Mesenteric fat pad (tissue), 1 donor: ENCODE data around the gene ESRRB. TPM values are rescaled to one million over a fixed set of nuclear protein-coding genes. Genes with fewer than 3 reads are reported as not detected.
A peak's percentile ranks its signal among the peaks of the same experiment; 100 is the strongest.

Source experiments
- DNase-seq: peaks from one replicate; pipeline ENCODE4 v3.0.0-alpha.2; 2020; ENCODE audit warnings: low spot score
- long read RNA-seq: library from polyadenylated mRNA; unstranded; transcript quantifications from one replicate; pipeline ENCODE4 v2.0.0, GENCODE V29; 2020
- total RNA-seq: library from RNA; stranded (reverse); fragmentation: NEBNext Ultra II Directional; extraction: Animal tissue kit (Norgen Biotek cat#: 25700); gene quantifications from one replicate; pipeline ENCODE4 v1.2.1, GENCODE V29; 2021
- donor health status: DM: yes; HTN: yes; CAD: no.

Gene ESRRB
- 0.22 TPM for total RNA-seq
- long read RNA-seq, partial matches to known transcripts, result 0 of 2 reads
- long read RNA-seq, other reads (novel, unspliced or antisense), result 2 of 2 reads

- DNase-seq, result no peak
Measured at GRCh38 chr14:76375947-76376404, at the start of gene ESRRB. TSS of gene ESRRB (plus strand) at chr14:76376137. CDS start at chr14:76376402, 265 bp downstream.

DNA sequence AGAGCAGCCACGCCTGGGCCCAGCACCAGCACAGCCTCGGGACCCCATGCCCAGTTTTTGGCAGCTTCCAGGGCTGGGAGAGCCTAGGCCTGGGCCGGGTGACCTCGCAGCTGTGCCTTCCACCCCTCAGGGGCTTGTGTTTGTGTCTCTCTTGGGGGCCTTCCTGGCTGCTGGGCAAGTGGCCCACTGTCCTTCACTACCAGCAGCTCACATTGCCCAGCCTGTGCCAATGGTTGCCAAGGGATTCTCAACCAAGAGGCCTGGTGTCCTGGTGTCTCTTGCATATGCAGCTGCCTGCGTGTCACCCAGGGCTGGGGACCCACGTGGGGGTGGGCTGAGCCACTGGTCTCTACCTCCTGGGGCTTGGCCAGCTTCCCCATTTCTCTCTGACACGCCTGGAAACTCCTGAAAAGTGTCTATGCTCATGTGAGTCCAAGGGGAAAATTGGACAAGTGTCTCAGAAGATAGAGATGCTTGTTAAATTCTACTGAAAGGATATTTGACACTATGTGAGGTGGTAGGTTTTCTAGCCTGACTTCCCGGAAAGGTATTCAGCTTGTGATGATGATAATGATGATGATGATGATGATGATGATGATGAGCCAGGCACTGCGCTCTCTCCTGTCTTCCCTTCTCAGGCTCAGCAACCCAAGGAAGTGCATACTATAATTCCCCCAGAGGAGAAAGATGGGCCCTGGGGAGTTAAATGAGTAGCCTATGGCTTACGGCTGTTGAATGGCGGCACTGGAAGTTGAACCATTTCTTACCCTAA is 48.8 kb upstream of the ESRRB start:
- DNase-seq, result peak; percentile 88

GRCh38 chr14:76328457-76329137 is 47.3 kb upstream of the ESRRB start:
- DNase-seq, result peak; percentile 75

GRCh38 chr14:76329154-76329928 is 46.6 kb upstream of the ESRRB start:
- no peak for DNase-seq

GRCh38 chr14:76329951-76330350 is 46.0 kb upstream of the ESRRB start:
- DNase-seq, result no peak

- DNase-seq, result peak; percentile 69
Measured at GRCh38 chr14:76330411-76331327, 45.3 kb upstream of the ESRRB start.

GRCh38 chr14:76331328-76332011 is 44.5 kb upstream of the ESRRB start:
- DNase-seq, result no peak

- no peak for DNase-seq
Measured at GRCh38 chr14:76333664-76334063, 42.3 kb upstream of the ESRRB start.

- no peak for DNase-seq
Measured at GRCh38 chr14:76334316-76334715, 41.6 kb upstream of the ESRRB start.

- no peak for DNase-seq
Measured at GRCh38 chr14:76336876-76337275, 39.1 kb upstream of the ESRRB start.

GRCh38 chr14:76337635-76338545 is 38.0 kb upstream of the ESRRB start:
- no peak for DNase-seq

DNA sequence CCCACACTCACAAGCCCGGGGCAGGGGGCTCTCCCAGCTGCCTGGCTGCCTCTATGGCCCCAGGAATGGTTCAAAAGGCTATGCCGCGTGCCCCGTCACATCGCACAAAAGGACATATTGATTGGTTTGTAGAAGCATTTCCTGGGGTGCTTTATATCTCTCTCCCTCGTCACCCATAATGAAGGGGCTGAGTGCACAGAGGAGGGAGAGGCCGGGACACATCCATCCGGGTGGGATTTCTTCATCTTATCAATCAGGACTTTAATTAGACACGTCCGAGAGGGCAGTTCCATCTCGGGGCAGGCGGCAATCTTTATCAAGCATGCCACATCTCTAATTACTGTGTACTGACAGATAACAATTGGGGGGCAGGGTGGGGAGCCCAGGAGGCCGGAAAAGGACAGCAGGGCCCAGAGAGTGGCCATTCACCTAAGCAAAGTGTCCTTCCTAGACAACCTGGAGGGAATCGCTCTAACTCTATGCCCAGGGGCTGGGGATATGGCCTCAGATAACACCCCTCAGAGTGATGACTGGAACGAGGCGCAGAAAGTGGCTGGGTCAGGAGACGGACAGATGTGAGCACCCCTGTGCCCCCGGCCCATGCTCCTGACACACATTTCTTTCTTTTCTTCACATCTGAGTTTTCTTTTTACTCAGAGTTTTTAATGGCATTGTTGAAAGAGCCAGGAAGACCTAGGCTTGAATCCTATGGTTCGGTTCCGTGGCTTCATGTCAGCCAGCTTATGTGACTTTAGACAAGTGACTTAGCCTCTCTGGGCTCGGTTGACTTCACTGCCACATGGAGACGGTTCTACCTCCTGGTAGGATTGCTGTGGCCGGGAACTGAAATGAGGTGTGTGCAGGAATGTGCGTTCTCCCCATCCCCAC is 36.0 kb upstream of the ESRRB start:
- DNase-seq, result no peak

GRCh38 chr14:76343386-76343785 is 32.6 kb upstream of the ESRRB start:
- DNase-seq, result no peak

- no peak for DNase-seq
Measured at GRCh38 chr14:76346391-76347160, 29.4 kb upstream of the ESRRB start.

GRCh38 chr14:76348898-76349297 is 27.0 kb upstream of the ESRRB start:
- DNase-seq, result no peak

- DNase-seq, result no peak
Measured at GRCh38 chr14:76349993-76350392, 25.9 kb upstream of the ESRRB start.

- DNase-seq, result no peak
Measured at GRCh38 chr14:76350671-76351070, 25.3 kb upstream of the ESRRB start.
